ENCODE data around the gene TMED5. TPM values are rescaled to one million over a fixed set of nuclear protein-coding genes. Genes with fewer than 3 reads are reported as not detected.
A peak's percentile ranks its signal among the peaks of the same experiment; 100 is the strongest.
"Not testable (repeated sequence)": the region's sequence is repeated elsewhere in the genome, so short reads cannot be mapped to it uniquely, and the experiment has no call there.

Gene TMED5
- total RNA-seq, 4 donors from 2014 or later, result 37.7 to 62.3 (median 40.2) TPM

DNA sequence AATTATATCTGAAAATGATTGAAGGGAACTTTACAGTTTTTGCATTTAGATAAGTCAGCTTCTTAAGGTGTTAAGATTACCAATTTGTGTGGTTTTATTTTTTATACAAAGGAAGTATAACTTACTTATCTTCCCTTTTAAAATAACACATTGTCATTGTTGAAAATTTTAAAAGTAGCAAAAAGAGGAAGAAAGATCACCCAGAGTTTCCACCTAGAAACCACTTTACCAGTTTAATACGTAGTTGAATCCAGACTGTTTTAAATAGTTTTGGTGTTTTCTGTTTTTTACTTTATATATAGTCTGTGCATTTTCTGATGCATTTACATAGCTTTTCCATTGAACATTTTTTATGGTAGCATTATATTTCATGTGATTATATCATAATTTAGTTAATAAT lies 6.5 kb upstream of the TMED5 start:
- Histone ChIP-seq H3K9me3 (no peaks in the 10 kb centered on the region), H3K27ac (no peak overlapping the region), H3K4me3 (no peak overlapping the region), H3K27me3 (no peaks in the 10 kb centered on the region), H3K36me3 (no peaks in the 10 kb centered on the region), H3K4me1 (no peaks in the 10 kb centered on the region)
- TF ChIP-seq EP300 (IDR thresholded peaks at IDR 0.05), result no peak
- no peak for TF ChIP-seq POLR2AphosphoS5 (IDR thresholded peaks at IDR 0.05)
- no peak for TF ChIP-seq CTCF (IDR thresholded peaks at IDR 0.05)
- TF ChIP-seq POLR2A (IDR thresholded peaks at IDR 0.05), result no peak
- 92% methylated on average over 1 of the region's 1 CpG for WGBS
- no peak for DNase-seq (ENCODE audit: low spot score in 2 of 2)

GRCh38 chr1:93180723-93181613 lies 755 bp upstream of the TMED5 start, which contains the start of gene CCDC18:
TSS of gene CCDC18 (plus strand) at chr1:93180724. CDS start at chr1:93183362, 2,638 bp downstream.
- H3K9me3 ChIP-seq, result no peaks in the 10 kb centered on the region
- H3K27ac ChIP-seq, result peak within 1 kb of the TSS; percentile 96
- no peaks in the 10 kb centered on the region for H3K27me3 ChIP-seq
- peaks cover 32% of the 10 kb centered on the region for H3K4me1 ChIP-seq
- H3K4me3 ChIP-seq, result peak within 1 kb of the TSS; percentile 65
- DNase-seq (ENCODE audit: low spot score in 2 of 2), result peak in 1 of 2 donors; percentile 80
- WGBS, result 2% methylated on average over 41 of the region's 43 CpGs
- H3K36me3 ChIP-seq, result no peaks in the 10 kb centered on the region
- TF ChIP-seq POLR2AphosphoS5 (IDR thresholded peaks at IDR 0.05), result no peak
- no peak for TF ChIP-seq POLR2A (IDR thresholded peaks at IDR 0.05)
- peak in 1 of 2 donors; percentile 5 for TF ChIP-seq CTCF (IDR thresholded peaks at IDR 0.05)

DNA sequence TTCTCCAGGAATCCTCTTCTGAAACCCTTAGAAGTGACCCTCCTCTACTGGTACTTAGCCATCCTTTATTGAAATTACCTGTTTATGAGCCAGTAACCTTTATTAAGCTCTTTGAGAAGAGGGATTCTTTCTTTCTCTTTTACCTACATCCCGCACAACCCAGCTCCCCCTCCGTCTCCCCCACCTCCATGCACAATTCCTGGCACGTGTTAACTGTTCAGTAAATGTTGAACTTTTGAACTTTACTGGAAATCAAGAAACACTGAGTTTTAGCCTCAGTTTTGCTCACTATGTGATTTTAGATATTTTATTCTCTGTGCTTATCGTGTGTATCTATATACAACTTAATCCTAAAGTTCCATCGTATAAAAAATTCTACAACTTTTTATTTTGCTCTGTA lies 1.8 kb downstream of the TMED5 start:
- H3K9me3 ChIP-seq, result no peaks in the 10 kb centered on the region
- no peak overlapping the region for H3K27ac ChIP-seq
- 43% methylated on average over 5 of the region's 5 CpGs for WGBS
- H3K4me3 ChIP-seq, result peak overlapping the region; percentile 65
- no peaks in the 10 kb centered on the region for H3K36me3 ChIP-seq
- TF ChIP-seq POLR2AphosphoS5 (IDR thresholded peaks at IDR 0.05) (no peak), EP300 (IDR thresholded peaks at IDR 0.05) (no peak), CTCF (IDR thresholded peaks at IDR 0.05) (no peak), POLR2A (IDR thresholded peaks at IDR 0.05) (no peak)
- H3K27me3 ChIP-seq, result no peaks in the 10 kb centered on the region
- no peak for DNase-seq (ENCODE audit: low spot score in 2 of 2)
- peaks cover 41% of the 10 kb centered on the region for H3K4me1 ChIP-seq

DNA sequence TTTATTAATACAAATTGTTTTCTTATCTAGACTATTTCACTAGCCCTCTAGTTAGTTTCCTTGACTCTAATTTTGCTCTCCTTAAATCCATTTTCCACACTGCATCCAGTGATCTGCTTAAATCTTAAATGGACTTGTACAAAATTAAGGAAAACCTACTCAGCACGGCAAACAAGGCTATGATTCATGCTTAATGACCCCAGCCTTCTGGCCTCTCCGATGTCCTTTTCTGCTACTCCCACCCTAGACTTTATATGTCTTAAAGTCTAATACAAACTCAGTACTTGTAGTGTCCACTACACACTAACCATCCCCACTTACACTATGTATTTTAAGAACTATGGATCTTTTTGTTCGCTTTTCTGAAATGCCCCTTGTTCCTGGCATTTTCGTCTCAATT lies 2.2 kb downstream of the TMED5 start:
- Histone ChIP-seq H3K4me1 (peaks cover 45% of the 10 kb centered on the region), H3K27me3 (no peaks in the 10 kb centered on the region), H3K9me3 (no peaks in the 10 kb centered on the region), H3K27ac (no peak overlapping the region), H3K4me3 (peak overlapping the region; percentile 65), H3K36me3 (no peaks in the 10 kb centered on the region)
- TF ChIP-seq EP300 (IDR thresholded peaks at IDR 0.05), result no peak
- DNase-seq (ENCODE audit: low spot score in 2 of 2), result no peak
- WGBS, result 41% methylated on average over 4 of the region's 4 CpGs

GRCh38 chr1:93174638-93175037 lies 5.6 kb downstream of the TMED5 start:
- H3K27ac ChIP-seq; DNase-seq (ENCODE audit: low spot score in 2 of 2); H3K4me3 ChIP-seq; H3K27me3 ChIP-seq; H3K9me3 ChIP-seq; H3K36me3 ChIP-seq: not testable (repeated sequence)
- WGBS, result 95% methylated on average over 3 of the region's 3 CpGs
- H3K4me1 ChIP-seq, result peaks cover 45% of the 10 kb centered on the region

DNA sequence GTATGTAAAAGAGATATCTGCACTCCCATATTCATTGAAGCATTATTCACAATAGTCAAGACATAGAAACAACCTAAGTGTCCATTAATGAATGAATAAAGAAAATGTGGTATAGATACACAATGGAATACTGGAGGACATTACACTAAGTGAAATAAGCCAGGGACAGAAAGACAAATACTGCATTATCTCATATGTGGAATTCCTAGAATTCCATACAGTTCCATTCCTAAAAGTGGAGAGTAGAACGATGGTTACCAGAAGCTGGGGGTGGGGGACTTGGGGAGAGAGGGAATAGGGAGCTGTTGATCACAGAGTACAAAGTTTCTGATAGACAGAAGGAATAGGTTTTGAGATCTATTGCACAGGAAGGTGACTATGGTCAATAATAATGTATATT lies 7.4 kb downstream of the TMED5 start:
- WGBS, result 48% methylated on average over 1 of the region's 1 CpG
- Histone ChIP-seq H3K36me3 (peaks cover 2% of the 10 kb centered on the region), H3K27ac (no peak overlapping the region), H3K27me3 (no peaks in the 10 kb centered on the region), H3K4me1 (peaks cover 34% of the 10 kb centered on the region), H3K9me3 (no peaks in the 10 kb centered on the region), H3K4me3 (no peak overlapping the region)
- TF ChIP-seq CTCF (IDR thresholded peaks at IDR 0.05), result no peak
- no peak for TF ChIP-seq POLR2A (IDR thresholded peaks at IDR 0.05)
- TF ChIP-seq EP300 (IDR thresholded peaks at IDR 0.05), result no peak
- TF ChIP-seq POLR2AphosphoS5 (IDR thresholded peaks at IDR 0.05), result no peak
- DNase-seq (ENCODE audit: low spot score in 2 of 2), result no peak
